ENCODE measurements around the gene OTX1. TPM values are rescaled to one million over a fixed set of nuclear protein-coding genes. Genes with fewer than 3 reads are reported as not detected.

Gene OTX1
- total RNA-seq, 2 donors from 2014 or later, result 11.7 to 19.0 TPM

GRCh38 chr2:63104482-63104881 is 53.9 kb downstream of the OTX1 start:
- Mint-ChIP-seq H3K9me3 (peaks cover 15% of the 10 kb centered on the region), H3K4me3 (no peak overlapping the region), H3K27me3 (ENCODE audit: insufficient read depth) (no peaks in the 10 kb centered on the region), H3K36me3 (ENCODE audit: low read depth) (no peaks in the 10 kb centered on the region), H3K27ac (no peak overlapping the region), H3K4me1 (no peaks in the 10 kb centered on the region)
- TF ChIP-seq CTCF (conservative IDR thresholded peaks at IDR 0.05), result no peak
- Histone ChIP-seq H3K9me3 (ENCODE audit: control insufficient read depth, low read length) (peaks cover 34% of the 10 kb centered on the region), H3K4me3 (ENCODE audit: low read length) (no peak overlapping the region), H3K27ac (ENCODE audit: low read depth, low read length) (no peak overlapping the region), H3K27me3 (ENCODE audit: control insufficient read depth, insufficient read depth, low read length, poor library complexity, severe bottlenecking) (no peaks in the 10 kb centered on the region), H3K4me1 (ENCODE audit: control insufficient read depth, insufficient read depth, low read length) (no peaks in the 10 kb centered on the region), H3K9ac (ENCODE audit: extremely low read depth, low read length, poor library complexity, severe bottlenecking) (no peak overlapping the region), H3K36me3 (ENCODE audit: control insufficient read depth, insufficient read depth, low read length) (no peaks in the 10 kb centered on the region)
- DNase-seq, result no peak
- 88% methylated on average over 1 of the region's 1 CpG; no CpG with 5 or more reads in 1 of the 2 experiments for WGBS, 2 experiments (ENCODE audit: insufficient coverage in 1 of 2, insufficient read length in 1 of 2)

All from endodermal cell (in vitro differentiated cells).